AG04449 (cell line): Measurements from ENCODE around the gene PEMT.

Experiments used
- CTCF ChIA-PET: fragments of 350-600 bp; formaldehyde crosslinking; extraction: SDS; loops from one replicate; lab custom pipeline; 2021; ENCODE audit warnings: antibody characterized with exemption; lab: Yijun Ruan, JAX
- POLR2A ChIA-PET: fragments of 400-600, 350-600 bp; formaldehyde crosslinking; extraction: SDS; loops from one replicate; lab custom pipeline; 2020; ENCODE audit warnings: antibody characterized with exemption, inconsistent platforms; lab: Yijun Ruan, JAX
- DNase-seq: peaks from one replicate; pipeline ENCODE4 v3.0.0-alpha.2; 2010; ENCODE audit warnings: low read depth, low spot score
- H3K4me3 ChIP-seq: 2 replicates; pipeline ENCODE4 v1.5.1; 2011; ENCODE audit warnings: low read depth, mild to moderate bottlenecking, control low read depth, low read length
- CTCF ChIP-seq: IDR thresholded peaks from one replicate; pipeline ENCODE4 v1.5.1; 2011; ENCODE audit warnings: mild to moderate bottlenecking, moderate library complexity, low read length, control low read depth, inconsistent platforms; ENCODE audit not compliant: insufficient read depth; ENCODE audit errors: missing control alignments

Gene PEMT

GRCh38 chr17:17506181-17506741 lies 85.2 kb downstream of the PEMT start:
- no peak for DNase-seq
- TF ChIP-seq CTCF = no peak
- ChIA-PET POLR2A (no interaction called here), CTCF (interaction anchor here (1.8 to 3.6 kb wide), 3 partner anchors 10 to 63 kb away, joined by 4 to 42 read pairs (median 11); partner anchors contain the start of gene RASD1)
- no peak overlapping the region for H3K4me3 ChIP-seq

GRCh38 chr17:17505610-17506171 lies 85.8 kb downstream of the PEMT start:
- H3K4me3 ChIP-seq = no peak overlapping the region
- TF ChIP-seq CTCF = no peak
- no peak for DNase-seq
- CTCF ChIA-PET = interaction anchor here (0.7 to 3.6 kb wide), 5 partner anchors 9 to 108 kb away, joined by 3 to 42 read pairs (median 4); partner anchors contain the start of gene RASD1
- POLR2A ChIA-PET = interaction anchor here (1.0 kb wide), 1 partner anchor 9 kb away, joined by 4 read pairs; no protein-coding TSS in a partner anchor

GRCh38 chr17:17505151-17505550 lies 86.4 kb downstream of the PEMT start:
- no peak for TF ChIP-seq CTCF
- ChIA-PET CTCF (interaction anchor here (0.7 to 3.6 kb wide), 5 partner anchors 9 to 109 kb away, joined by 3 to 42 read pairs (median 4); partner anchors contain the start of gene RASD1), POLR2A (interaction anchor here (1.0 kb wide), 1 partner anchor 8 kb away, joined by 4 read pairs; no protein-coding TSS in a partner anchor)
- no peak for DNase-seq
- H3K4me3 ChIP-seq = no peak overlapping the region

GRCh38 chr17:17504341-17505140 lies 87.0 kb downstream of the PEMT start:
- no peak overlapping the region for H3K4me3 ChIP-seq
- no peak for TF ChIP-seq CTCF
- no peak for DNase-seq
- ChIA-PET POLR2A (interaction anchor here (1.0 kb wide), 1 partner anchor 8 kb away, joined by 4 read pairs; no protein-coding TSS in a partner anchor), CTCF (interaction anchor here (0.7 to 3.6 kb wide), 5 partner anchors 8 to 109 kb away, joined by 3 to 42 read pairs (median 4); partner anchors contain the start of gene RASD1)

- DNase-seq = no peak
- no peak overlapping the region for H3K4me3 ChIP-seq
- ChIA-PET POLR2A (no interaction called here), CTCF (no interaction called here)
- TF ChIP-seq CTCF = no peak
Observed at GRCh38 chr17:17503566-17504130, 87.9 kb downstream of the PEMT start.
